ENCODE data around the gene GNB2. TPM values are rescaled to one million over a fixed set of nuclear protein-coding genes. Genes with fewer than 3 reads are reported as not detected.

The GNB2 gene
- total and polyA plus RNA-seq, 2 of the 13 experiments (the other 11 are each of a cell fraction or from before 2014, with no cell fraction given), result 48.3 to 67.1 TPM

- no peak for TF ChIP-seq MAZ (IDR thresholded peaks at IDR 0.05; ENCODE audit: borderline replicate concordance, low read depth, low read length)
- TF ChIP-seq MAZ (CRISPR knock-in tag; IDR thresholded peaks at IDR 0.05; ENCODE audit: low read depth), result no peak
- TF ChIP-seq NFKB2 (CRISPR knock-in tag; IDR thresholded peaks at IDR 0.05; ENCODE audit: borderline replicate concordance), result no peak
- TF ChIP-seq PHF20 (CRISPR knock-in tag; IDR thresholded peaks at IDR 0.05), result no peak; the same call in 1 of the 2 replicates
- no peak for TF ChIP-seq RAD51 (IDR thresholded peaks at IDR 0.05; ENCODE audit: borderline replicate concordance)
- no peak for TF ChIP-seq TBX2 (CRISPR knock-in tag; IDR thresholded peaks at IDR 0.05; ENCODE audit: borderline replicate concordance)
- TF ChIP-seq, protein P1, sequence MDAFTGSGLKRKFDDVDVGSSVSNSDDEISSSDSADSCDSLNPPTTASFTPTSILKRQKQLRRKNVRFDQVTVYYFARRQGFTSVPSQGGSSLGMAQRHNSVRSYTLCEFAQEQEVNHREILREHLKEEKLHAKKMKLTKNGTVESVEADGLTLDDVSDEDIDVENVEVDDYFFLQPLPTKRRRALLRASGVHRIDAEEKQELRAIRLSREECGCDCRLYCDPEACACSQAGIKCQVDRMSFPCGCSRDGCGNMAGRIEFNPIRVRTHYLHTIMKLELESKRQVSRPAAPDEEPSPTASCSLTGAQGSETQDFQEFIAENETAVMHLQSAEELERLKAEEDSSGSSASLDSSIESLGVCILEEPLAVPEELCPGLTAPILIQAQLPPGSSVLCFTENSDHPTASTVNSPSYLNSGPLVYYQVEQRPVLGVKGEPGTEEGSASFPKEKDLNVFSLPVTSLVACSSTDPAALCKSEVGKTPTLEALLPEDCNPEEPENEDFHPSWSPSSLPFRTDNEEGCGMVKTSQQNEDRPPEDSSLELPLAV (CRISPR knock-in tag; conservative IDR thresholded peaks at IDR 0.05; ENCODE audit: low read depth), result no peak
- no peak for TF ChIP-seq ZNF275 (CRISPR knock-in tag; IDR thresholded peaks at IDR 0.05; ENCODE audit: borderline replicate concordance)
- no peak for TF ChIP-seq ZMYM4 (CRISPR knock-in tag; IDR thresholded peaks at IDR 0.05)
- TF ChIP-seq ZNF776 (CRISPR knock-in tag; IDR thresholded peaks at IDR 0.05), result no peak
- peak; percentile 55; the same call in 1 of the 2 replicates for TF ChIP-seq ZNF446 (CRISPR knock-in tag; IDR thresholded peaks at IDR 0.05)
- TF ChIP-seq, protein P2, sequence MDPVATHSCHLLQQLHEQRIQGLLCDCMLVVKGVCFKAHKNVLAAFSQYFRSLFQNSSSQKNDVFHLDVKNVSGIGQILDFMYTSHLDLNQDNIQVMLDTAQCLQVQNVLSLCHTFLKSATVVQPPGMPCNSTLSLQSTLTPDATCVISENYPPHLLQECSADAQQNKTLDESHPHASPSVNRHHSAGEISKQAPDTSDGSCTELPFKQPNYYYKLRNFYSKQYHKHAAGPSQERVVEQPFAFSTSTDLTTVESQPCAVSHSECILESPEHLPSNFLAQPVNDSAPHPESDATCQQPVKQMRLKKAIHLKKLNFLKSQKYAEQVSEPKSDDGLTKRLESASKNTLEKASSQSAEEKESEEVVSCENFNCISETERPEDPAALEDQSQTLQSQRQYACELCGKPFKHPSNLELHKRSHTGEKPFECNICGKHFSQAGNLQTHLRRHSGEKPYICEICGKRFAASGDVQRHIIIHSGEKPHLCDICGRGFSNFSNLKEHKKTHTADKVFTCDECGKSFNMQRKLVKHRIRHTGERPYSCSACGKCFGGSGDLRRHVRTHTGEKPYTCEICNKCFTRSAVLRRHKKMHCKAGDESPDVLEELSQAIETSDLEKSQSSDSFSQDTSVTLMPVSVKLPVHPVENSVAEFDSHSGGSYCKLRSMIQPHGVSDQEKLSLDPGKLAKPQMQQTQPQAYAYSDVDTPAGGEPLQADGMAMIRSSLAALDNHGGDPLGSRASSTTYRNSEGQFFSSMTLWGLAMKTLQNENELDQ (CRISPR knock-in tag; IDR thresholded peaks at IDR 0.05; ENCODE audit: borderline replicate concordance), result no peak
- no peak for TF ChIP-seq SSRP1 (CRISPR knock-in tag; IDR thresholded peaks at IDR 0.05)
- no peak for TF ChIP-seq NR2F1 (CRISPR knock-in tag; IDR thresholded peaks at IDR 0.05)
- TF ChIP-seq, protein P3, sequence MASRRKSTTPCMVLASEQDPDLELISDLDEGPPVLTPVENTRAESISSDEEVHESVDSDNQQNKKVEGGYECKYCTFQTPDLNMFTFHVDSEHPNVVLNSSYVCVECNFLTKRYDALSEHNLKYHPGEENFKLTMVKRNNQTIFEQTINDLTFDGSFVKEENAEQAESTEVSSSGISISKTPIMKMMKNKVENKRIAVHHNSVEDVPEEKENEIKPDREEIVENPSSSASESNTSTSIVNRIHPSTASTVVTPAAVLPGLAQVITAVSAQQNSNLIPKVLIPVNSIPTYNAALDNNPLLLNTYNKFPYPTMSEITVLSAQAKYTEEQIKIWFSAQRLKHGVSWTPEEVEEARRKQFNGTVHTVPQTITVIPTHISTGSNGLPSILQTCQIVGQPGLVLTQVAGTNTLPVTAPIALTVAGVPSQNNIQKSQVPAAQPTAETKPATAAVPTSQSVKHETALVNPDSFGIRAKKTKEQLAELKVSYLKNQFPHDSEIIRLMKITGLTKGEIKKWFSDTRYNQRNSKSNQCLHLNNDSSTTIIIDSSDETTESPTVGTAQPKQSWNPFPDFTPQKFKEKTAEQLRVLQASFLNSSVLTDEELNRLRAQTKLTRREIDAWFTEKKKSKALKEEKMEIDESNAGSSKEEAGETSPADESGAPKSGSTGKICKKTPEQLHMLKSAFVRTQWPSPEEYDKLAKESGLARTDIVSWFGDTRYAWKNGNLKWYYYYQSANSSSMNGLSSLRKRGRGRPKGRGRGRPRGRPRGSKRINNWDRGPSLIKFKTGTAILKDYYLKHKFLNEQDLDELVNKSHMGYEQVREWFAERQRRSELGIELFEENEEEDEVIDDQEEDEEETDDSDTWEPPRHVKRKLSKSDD (CRISPR knock-in tag; IDR thresholded peaks at IDR 0.05; ENCODE audit: low read depth), result no peak
- TF ChIP-seq, protein P4, sequence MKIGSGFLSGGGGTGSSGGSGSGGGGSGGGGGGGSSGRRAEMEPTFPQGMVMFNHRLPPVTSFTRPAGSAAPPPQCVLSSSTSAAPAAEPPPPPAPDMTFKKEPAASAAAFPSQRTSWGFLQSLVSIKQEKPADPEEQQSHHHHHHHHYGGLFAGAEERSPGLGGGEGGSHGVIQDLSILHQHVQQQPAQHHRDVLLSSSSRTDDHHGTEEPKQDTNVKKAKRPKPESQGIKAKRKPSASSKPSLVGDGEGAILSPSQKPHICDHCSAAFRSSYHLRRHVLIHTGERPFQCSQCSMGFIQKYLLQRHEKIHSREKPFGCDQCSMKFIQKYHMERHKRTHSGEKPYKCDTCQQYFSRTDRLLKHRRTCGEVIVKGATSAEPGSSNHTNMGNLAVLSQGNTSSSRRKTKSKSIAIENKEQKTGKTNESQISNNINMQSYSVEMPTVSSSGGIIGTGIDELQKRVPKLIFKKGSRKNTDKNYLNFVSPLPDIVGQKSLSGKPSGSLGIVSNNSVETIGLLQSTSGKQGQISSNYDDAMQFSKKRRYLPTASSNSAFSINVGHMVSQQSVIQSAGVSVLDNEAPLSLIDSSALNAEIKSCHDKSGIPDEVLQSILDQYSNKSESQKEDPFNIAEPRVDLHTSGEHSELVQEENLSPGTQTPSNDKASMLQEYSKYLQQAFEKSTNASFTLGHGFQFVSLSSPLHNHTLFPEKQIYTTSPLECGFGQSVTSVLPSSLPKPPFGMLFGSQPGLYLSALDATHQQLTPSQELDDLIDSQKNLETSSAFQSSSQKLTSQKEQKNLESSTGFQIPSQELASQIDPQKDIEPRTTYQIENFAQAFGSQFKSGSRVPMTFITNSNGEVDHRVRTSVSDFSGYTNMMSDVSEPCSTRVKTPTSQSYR (CRISPR knock-in tag; IDR thresholded peaks at IDR 0.05; ENCODE audit: borderline replicate concordance), result no peak
- no peak for TF ChIP-seq FOSL2 (CRISPR knock-in tag; IDR thresholded peaks at IDR 0.05)
Measured at GRCh38 chr7:100673942-100674410, 436 bp downstream of the GNB2 start (continued).
